GM19438 (cell line): Measurements from ENCODE around the gene PGK2.
"Not testable (repeated sequence)": the region's sequence is repeated elsewhere in the genome, so short reads cannot be mapped to it uniquely, and the experiment has no call there.

Experiments
- ATAC-seq: cut with Tn5 transposase; IDR thresholded peaks from one replicate; pipeline ENCODE4 v1.9.1; 2021; ENCODE audit warnings: low read depth; ENCODE audit not compliant: unreplicated experiment

Gene PGK2

GRCh38 chr6:49787176-49787575 lies at the start of gene PGK2:
Gene PGK2 (minus strand): TSS chr6:49787285. CDS start chr6:49787187, 98 bp downstream.
- no peak for ATAC-seq

- ATAC-seq: no peak
Measured at GRCh38 chr6:49835140-49835539, 48.1 kb upstream of the PGK2 start.

- ATAC-seq: no peak
Measured at GRCh38 chr6:49833386-49833785, 46.3 kb upstream of the PGK2 start.

GRCh38 chr6:49826743-49827406 lies 39.8 kb upstream of the PGK2 start:
- ATAC-seq: peak; percentile 96

DNA sequence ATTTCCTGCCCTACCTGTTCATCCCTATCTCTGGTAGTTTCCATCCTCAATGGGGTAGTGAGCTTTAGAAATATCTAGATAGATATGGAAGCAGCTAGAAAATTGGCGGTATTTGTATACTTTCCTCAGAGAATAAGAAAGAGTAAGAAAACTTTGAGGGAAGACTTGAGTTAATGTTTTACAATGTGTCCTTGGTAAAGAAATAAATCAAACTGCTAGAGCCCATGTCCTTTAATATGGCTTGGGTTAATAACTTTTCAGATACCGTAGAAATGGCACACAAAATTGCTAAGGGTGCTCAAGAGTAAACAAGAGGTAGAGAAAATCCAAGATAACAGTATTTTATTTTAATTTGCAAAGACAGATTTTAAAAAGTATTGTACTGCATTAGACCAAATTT lies 28.1 kb upstream of the PGK2 start:
- ATAC-seq: no peak

GRCh38 chr6:49813248-49813647 lies 26.2 kb upstream of the PGK2 start:
- no peak for ATAC-seq

DNA sequence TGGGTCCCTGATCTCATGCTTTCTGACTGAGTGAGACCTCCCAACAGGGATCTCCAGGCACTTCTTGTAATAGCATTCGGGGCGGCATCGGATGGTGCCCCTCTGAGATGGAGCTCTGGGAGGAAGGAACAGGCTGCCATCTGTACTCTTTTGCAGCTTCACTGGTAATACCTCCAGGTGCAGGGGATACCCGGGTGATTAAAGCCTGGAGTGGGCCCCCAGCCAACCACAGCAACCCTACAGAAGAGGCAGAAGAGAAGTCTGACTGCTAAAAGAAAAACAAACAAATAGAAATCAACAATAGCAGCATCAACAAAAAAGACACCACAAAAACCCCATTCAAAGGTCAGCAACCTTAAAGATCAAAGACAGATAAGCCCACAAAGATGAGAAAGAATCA lies 19.1 kb upstream of the PGK2 start:
- ATAC-seq: no peak

- no peak for ATAC-seq
Measured at GRCh38 chr6:49805246-49805645, 18.2 kb upstream of the PGK2 start.

DNA sequence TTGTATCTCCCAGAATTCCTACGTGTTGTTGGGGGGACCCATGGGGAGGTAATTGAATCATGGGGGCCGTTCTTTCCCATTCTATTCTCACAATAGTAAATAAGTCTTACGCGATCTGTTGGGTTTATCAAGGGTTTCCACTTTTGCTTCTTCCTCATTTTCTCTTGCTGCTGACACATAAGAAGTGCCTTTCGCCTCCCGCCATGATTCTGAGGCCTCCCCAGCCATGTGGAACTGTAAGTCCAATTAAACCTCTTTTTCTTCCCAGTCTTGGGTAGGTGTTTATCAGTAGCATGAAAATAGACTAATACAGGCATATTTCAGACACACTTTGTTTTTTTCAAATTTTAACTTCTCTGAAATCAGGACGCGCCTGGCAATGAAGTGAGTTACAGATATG lies 14.4 kb upstream of the PGK2 start:
- ATAC-seq: no peak

DNA sequence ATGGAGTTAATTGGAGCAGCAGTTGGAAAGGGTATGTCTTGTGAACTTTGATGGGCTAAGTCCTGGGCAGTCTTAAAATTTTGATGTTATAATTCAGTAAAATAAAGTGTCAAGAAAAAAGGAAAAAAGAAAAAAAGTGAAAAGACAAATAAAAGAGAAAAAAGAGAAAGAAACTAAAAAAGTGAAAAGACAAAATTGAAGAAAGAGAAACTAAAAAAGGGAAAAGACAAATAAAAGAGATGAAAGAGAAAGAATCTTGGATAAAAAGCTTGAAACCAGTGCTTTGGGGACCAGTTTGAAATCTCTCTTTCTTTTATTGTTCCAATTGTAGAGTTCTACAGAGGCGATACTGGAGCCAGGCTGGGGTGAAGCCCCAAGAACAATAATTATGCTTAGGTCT lies 12.0 kb upstream of the PGK2 start:
- ATAC-seq: no peak

GRCh38 chr6:49796842-49797455 lies 9.9 kb upstream of the PGK2 start:
- ATAC-seq: not testable (repeated sequence)

DNA sequence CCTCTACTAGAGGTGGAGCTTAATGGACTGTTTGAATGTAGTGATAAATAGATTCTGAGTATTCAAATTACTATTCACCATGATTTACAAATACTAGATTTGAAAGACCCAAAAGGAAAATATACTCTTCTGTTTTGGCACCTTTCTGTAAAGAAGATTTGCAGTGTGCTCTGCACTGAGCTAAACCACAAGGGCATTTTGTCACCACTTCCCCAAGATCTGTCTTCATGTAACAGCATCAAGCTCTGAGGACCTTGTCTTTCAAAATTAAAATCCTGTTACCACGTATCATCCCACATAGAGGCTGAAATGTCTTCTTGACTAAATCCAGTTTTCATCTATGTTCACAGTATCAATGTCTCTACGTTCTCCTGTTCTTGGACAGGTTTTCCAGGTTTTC lies 3.3 kb upstream of the PGK2 start:
- no peak for ATAC-seq

DNA sequence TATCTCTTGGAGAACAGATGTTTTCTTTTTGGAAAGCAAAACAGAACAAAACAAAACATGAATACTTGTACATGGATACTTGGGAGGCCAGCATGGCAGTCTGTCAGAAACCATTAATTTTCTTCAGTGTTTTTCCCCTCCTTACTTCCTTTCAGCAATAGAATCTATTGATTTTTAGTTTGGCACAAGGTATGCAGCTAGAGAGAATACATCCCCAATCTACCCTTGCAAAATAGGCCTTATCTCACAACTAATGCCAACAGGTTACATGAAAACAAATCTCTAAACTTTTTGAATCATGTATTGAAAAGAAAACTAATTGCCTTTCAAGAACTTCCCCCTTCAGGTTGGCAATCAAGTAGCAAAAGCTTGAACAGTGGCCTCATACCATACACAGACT lies 2.8 kb downstream of the PGK2 start:
- no peak for ATAC-seq

DNA sequence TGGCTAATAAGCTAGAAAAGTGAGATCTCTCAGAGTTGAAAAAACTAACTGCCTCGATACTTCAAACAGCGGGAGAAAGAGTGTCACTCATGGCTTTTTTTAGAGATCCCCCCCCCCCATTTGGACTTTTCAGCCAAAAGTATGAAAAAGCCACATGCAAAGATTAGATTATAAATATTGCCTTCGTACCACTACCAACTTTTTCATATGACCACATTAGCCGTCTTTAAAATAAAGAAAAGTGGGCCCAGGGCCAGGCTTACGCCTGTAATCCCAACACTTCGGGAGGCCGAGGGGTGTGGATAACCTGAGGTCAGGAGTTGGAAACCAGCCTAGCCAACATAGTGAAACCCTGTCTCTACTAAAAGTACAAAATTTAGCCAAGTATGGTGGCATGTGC lies 4.4 kb downstream of the PGK2 start:
- no peak for ATAC-seq

DNA sequence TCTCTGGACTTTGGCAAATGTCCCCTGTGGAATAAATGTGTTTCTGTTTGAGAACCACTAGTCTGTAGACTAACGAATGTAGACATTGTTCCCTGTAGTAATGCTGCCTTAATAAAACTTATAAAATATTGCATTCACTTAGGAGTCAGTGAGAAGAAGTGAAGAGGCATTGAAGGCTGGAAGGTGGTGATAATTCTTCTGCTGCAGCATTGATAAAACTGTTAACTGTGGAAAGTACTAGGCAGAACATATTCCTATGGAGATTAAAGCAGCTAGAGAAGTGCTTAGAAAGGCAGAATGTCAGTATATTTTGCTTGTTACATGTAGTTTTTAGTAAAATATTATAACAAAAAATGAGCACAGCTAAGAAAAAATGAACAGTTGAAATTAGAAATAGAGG lies 4.8 kb downstream of the PGK2 start:
- ATAC-seq: no peak

DNA sequence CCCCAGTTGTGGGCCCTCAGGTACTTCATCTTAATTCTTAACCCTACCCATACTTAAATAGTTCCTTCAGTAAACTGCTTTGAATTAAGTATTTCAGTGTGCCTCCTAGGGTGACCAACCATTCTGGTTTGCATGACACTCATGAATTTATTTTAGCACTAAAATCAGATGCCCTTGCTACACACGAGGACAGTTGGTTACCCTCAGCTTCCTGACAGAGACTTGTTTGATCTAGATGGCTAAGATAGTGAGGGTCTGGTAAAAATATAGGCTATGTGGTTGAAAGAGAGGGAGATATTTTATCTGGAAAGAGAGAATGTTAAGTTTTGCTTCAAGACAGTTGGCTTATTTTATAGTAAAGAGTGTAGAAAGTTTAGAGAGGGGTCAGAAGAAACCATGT lies 10.6 kb downstream of the PGK2 start:
- no peak for ATAC-seq

DNA sequence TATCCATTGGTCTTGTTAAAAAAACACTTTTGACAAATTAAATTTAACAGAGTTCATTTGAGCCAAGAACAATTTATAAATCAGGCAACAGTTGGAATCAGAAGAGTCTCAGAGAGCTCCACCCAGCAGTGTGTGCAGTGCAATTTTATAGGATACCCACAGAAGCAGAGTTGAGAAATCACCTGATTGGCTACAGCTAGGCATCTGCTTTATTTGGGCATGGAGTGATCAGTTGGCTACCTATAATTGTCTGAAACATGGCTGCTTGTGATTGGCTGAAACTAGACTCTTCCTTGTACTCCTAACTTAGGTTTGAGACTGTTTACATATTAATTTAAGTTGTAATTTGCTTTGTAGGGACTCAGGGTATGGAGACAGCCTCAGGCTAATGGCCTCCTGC lies 12.0 kb downstream of the PGK2 start:
- no peak for ATAC-seq

- no peak for ATAC-seq
Measured at GRCh38 chr6:49772285-49772684, 14.8 kb downstream of the PGK2 start.

- ATAC-seq: no peak
Measured at GRCh38 chr6:49766762-49767161, 20.3 kb downstream of the PGK2 start.

DNA sequence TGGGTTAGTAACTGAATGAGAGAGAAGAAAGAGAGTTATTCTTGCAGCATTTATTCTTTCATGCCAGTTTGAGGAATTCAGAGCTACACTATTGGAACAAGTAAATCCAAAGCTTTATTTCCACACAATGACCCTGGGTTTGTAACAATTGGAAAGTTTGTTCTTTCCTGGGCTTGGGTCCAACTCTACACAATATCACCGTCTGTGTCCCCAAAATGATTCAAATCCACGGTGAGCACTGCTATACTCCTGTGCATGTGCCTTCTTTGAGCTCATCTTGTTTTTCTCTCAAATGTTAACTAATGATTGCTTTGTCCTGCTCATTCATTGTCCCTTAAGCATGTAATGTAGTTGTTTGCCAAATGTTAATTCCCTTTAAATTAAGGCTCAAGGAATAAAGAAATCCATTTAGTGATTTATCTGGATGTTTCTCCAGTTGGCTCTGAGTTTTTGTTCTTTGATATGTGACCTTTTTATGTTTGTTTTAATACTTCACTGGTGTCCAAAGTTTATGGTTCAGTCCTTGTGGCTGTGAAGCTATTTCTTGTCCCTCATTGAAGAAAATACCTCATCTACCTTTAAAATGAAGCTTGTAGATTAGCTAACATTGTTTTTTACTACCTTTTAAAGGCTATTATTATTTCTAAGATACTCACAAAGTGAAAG lies 22.4 kb downstream of the PGK2 start:
- ATAC-seq: no peak

- ATAC-seq: peak; percentile 69
Measured at GRCh38 chr6:49744259-49744658, 42.8 kb downstream of the PGK2 start, which contains the start of gene CRISP3. Gene CRISP3 (minus strand): TSS chr6:49744388. CDS start chr6:49744367, 21 bp downstream.

- no peak for ATAC-seq
Measured at GRCh38 chr6:49743429-49743828, 43.7 kb downstream of the PGK2 start.
